ENCODE measurements around the gene TUT4. TPM values are rescaled to one million over a fixed set of nuclear protein-coding genes. Genes with fewer than 3 reads are reported as not detected.

The TUT4 gene
- polyA plus RNA-seq, 3 donors = 4.3 to 24.2 (median 7.6) TPM

- H3K36me3 ChIP-seq (replicated peaks in 1 of 2; ENCODE audit: control insufficient read depth in 1 of 2, insufficient read depth in 2 of 2, low read length in 2 of 2) = peaks cover 9 to 26% of the 10 kb centered on the region in 2 donors
- no peaks in the 10 kb centered on the region for H3K4me1 ChIP-seq (ENCODE audit: control insufficient read depth in 1 of 2, insufficient read depth in 2 of 2, low read length in 2 of 2)
- no peak overlapping the region for H2AFZ ChIP-seq (ENCODE audit: insufficient read depth, low read depth, low read length, poor library complexity, severe bottlenecking)
- H3K27ac Mint-ChIP-seq = no peak overlapping the region
- H3K9me3 Mint-ChIP-seq = no peaks in the 10 kb centered on the region
- H3K27me3 Mint-ChIP-seq (ENCODE audit: low read depth in 3 of 3) = no peaks in the 10 kb centered on the region
- intact Hi-C loops (cut with micrococcal nuclease) = no loop called here
- no peak for TF ChIP-seq CTCF (IDR thresholded peaks at IDR 0.05)
- no peak for DNase-seq
- H3K4me3 ChIP-seq (replicated peaks in 1 of 3; ENCODE audit: low read depth in 2 of 3, low read length in 3 of 3) = no peak overlapping the region
- no peak overlapping the region for H3K4me2 ChIP-seq (replicated peaks; ENCODE audit: extremely low read depth, low read length, poor library complexity, severe bottlenecking)
- no peak overlapping the region for H3K9ac ChIP-seq (ENCODE audit: insufficient read depth, low read length, poor library complexity, severe bottlenecking)
- no CpG with 5 or more reads among the region's 1 CpG for WGBS (ENCODE audit: insufficient coverage)
- H3K27me3 ChIP-seq (ENCODE audit: control insufficient read depth in 2 of 2, insufficient read depth in 2 of 2, low read length in 2 of 2) = no peaks in the 10 kb centered on the region
- no peak overlapping the region for H3K27ac ChIP-seq (ENCODE audit: low read depth in 1 of 2, low read length in 2 of 2)
- H3K36me3 Mint-ChIP-seq = peaks cover 14 to 26% of the 10 kb centered on the region in 2 donors
- no peaks in the 10 kb centered on the region for H3K79me2 ChIP-seq (ENCODE audit: insufficient read depth, low read length)
- H4K20me1 ChIP-seq (ENCODE audit: insufficient read depth, low read length) = no peaks in the 10 kb centered on the region
- no peak overlapping the region for H3K4me3 Mint-ChIP-seq
- no peaks in the 10 kb centered on the region for H3K4me1 Mint-ChIP-seq
- H3K9me3 ChIP-seq (replicated peaks in 1 of 2; ENCODE audit: control insufficient read depth in 1 of 2, insufficient read depth in 1 of 2, low read length in 2 of 2) = no peaks in the 10 kb centered on the region
Measured at GRCh38 chr1:52461821-52462220, 91.1 kb downstream of the TUT4 start.

- Histone ChIP-seq H3K36me3 (replicated peaks in 1 of 2; ENCODE audit: control insufficient read depth in 1 of 2, insufficient read depth in 2 of 2, low read length in 2 of 2) (peaks cover 9 to 26% of the 10 kb centered on the region in 2 donors), H3K79me2 (ENCODE audit: insufficient read depth, low read length) (no peaks in the 10 kb centered on the region), H3K4me3 (replicated peaks in 1 of 3; ENCODE audit: low read depth in 2 of 3, low read length in 3 of 3) (no peak overlapping the region), H3K9ac (ENCODE audit: insufficient read depth, low read length, poor library complexity, severe bottlenecking) (no peak overlapping the region), H3K4me1 (ENCODE audit: control insufficient read depth in 1 of 2, insufficient read depth in 2 of 2, low read length in 2 of 2) (no peaks in the 10 kb centered on the region), H3K27me3 (ENCODE audit: control insufficient read depth in 2 of 2, insufficient read depth in 2 of 2, low read length in 2 of 2) (no peaks in the 10 kb centered on the region), H3K4me2 (replicated peaks; ENCODE audit: extremely low read depth, low read length, poor library complexity, severe bottlenecking) (no peak overlapping the region), H2AFZ (ENCODE audit: insufficient read depth, low read depth, low read length, poor library complexity, severe bottlenecking) (no peak overlapping the region), H3K27ac (ENCODE audit: low read depth in 1 of 2, low read length in 2 of 2) (no peak overlapping the region), H4K20me1 (ENCODE audit: insufficient read depth, low read length) (no peaks in the 10 kb centered on the region), H3K9me3 (replicated peaks in 1 of 2; ENCODE audit: control insufficient read depth in 1 of 2, insufficient read depth in 1 of 2, low read length in 2 of 2) (no peaks in the 10 kb centered on the region)
- no peaks in the 10 kb centered on the region for H3K4me1 Mint-ChIP-seq
- DNase-seq = no peak
- no peak overlapping the region for H3K27ac Mint-ChIP-seq
- no peak for TF ChIP-seq CTCF (IDR thresholded peaks at IDR 0.05)
- no peaks in the 10 kb centered on the region for H3K27me3 Mint-ChIP-seq (ENCODE audit: low read depth in 3 of 3)
- no peaks in the 10 kb centered on the region for H3K9me3 Mint-ChIP-seq
- intact Hi-C loops (cut with micrococcal nuclease) = no loop called here
- peaks cover 15 to 25% of the 10 kb centered on the region in 2 donors for H3K36me3 Mint-ChIP-seq
- H3K4me3 Mint-ChIP-seq = no peak overlapping the region
- WGBS (ENCODE audit: insufficient coverage) = no CpG with 5 or more reads among the region's 1 CpG
Measured at GRCh38 chr1:52460694-52461093, 92.2 kb downstream of the TUT4 start.

Measured in CD14-positive monocyte (primary cell).